ENCODE data around the gene GPX2.

DNA sequence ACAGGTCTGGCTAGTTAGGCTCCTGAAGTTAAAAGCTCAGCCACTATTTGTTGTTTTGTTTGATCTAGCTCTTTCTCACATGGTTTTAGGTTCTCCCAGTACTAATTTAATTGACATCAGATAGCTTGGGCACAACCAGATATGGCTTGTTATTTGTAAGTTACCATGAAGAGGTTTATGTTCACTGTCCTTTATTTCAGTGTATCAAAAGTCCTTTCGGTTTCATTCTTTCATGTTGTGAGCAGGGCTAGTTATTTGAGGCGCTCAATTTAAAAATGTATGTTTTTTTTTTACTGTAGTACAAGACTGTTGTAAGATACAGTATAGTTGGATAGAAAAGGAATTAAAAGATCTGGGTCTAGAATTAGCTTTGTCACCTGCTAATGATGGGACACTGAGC, 7.0 kb downstream of the GPX2 start:
- TF ChIP-seq POLR2AphosphoS5 (IDR thresholded peaks at IDR 0.05; ENCODE audit: low read depth, low read length) (no peak), POLR2A (IDR thresholded peaks at IDR 0.05; ENCODE audit: low read depth, low read length) (no peak), TAF1 (IDR thresholded peaks at IDR 0.05; ENCODE audit: low read depth, low read length) (no peak), POU2F2 (IDR thresholded peaks at IDR 0.05; ENCODE audit: low read depth, low read length) (no peak)

Data from GM12891 (cell line).